Left forelimb (tissue), 1 donor: ENCODE measurements around the gene PTPRB.
A peak's percentile ranks its signal among the peaks of the same experiment; 100 is the strongest.

Experiments
- DNase-seq: peaks from one replicate; pipeline ENCODE4 v3.0.0-alpha.2; 2018; ENCODE audit warnings: low spot score

Gene PTPRB

GRCh38 chr12:70643939-70644338 is 6.7 kb upstream of the PTPRB start:
- no peak for DNase-seq

- no peak for DNase-seq
Observed at GRCh38 chr12:70641691-70642090, 4.5 kb upstream of the PTPRB start.

GRCh38 chr12:70640901-70641300 is 3.7 kb upstream of the PTPRB start:
- no peak for DNase-seq

- DNase-seq: no peak
Observed at GRCh38 chr12:70639535-70639934, 2.3 kb upstream of the PTPRB start.

- DNase-seq: no peak
Observed at GRCh38 chr12:70638639-70639360, 1.6 kb upstream of the PTPRB start.

- DNase-seq: no peak
Observed at GRCh38 chr12:70635755-70636154, 1.5 kb downstream of the PTPRB start.

- no peak for DNase-seq
Observed at GRCh38 chr12:70628701-70629480, 8.3 kb downstream of the PTPRB start.

GRCh38 chr12:70627677-70628076 is 9.6 kb downstream of the PTPRB start:
- no peak for DNase-seq

- no peak for DNase-seq
Observed at GRCh38 chr12:70626180-70626579, 11.0 kb downstream of the PTPRB start.

- no peak for DNase-seq
Observed at GRCh38 chr12:70619471-70620152, 17.6 kb downstream of the PTPRB start.

- no peak for DNase-seq
Observed at GRCh38 chr12:70618371-70618770, 18.9 kb downstream of the PTPRB start.

- DNase-seq: no peak
Observed at GRCh38 chr12:70617450-70617849, 19.8 kb downstream of the PTPRB start.

- no peak for DNase-seq
Observed at GRCh38 chr12:70615174-70615866, 21.9 kb downstream of the PTPRB start.

- DNase-seq: peak; percentile 70
Observed at GRCh38 chr12:70609739-70610491, 27.3 kb downstream of the PTPRB start.

- no peak for DNase-seq
Observed at GRCh38 chr12:70609203-70609602, 28.0 kb downstream of the PTPRB start.

- DNase-seq: no peak
Observed at GRCh38 chr12:70608184-70608583, 29.0 kb downstream of the PTPRB start.

- DNase-seq: no peak
Observed at GRCh38 chr12:70607107-70607506, 30.1 kb downstream of the PTPRB start.

GRCh38 chr12:70605976-70606375 is 31.3 kb downstream of the PTPRB start:
- DNase-seq: no peak

GRCh38 chr12:70604662-70605061 is 32.6 kb downstream of the PTPRB start:
- no peak for DNase-seq

GRCh38 chr12:70603044-70603443 is 34.2 kb downstream of the PTPRB start:
- DNase-seq: no peak

- no peak for DNase-seq
Observed at GRCh38 chr12:70598467-70599193, 38.6 kb downstream of the PTPRB start.
